DMS114 treated with DMSO at 0.1 percent for 48 hours (cell line): ENCODE measurements around the gene ACTR8.

Source experiments
- DNase-seq: peaks from one replicate; lab custom pipeline; 2025; ENCODE audit not compliant: unreplicated experiment; lab: John Stamatoyannopoulos, UW

Gene ACTR8

GRCh38 chr3:53834429-53835095 is 47.4 kb downstream of the ACTR8 start:
- DNase-seq, result no peak

- no peak for DNase-seq
These were observed 48.3 kb downstream of the ACTR8 start for GRCh38 chr3:53833700-53834099.

DNA sequence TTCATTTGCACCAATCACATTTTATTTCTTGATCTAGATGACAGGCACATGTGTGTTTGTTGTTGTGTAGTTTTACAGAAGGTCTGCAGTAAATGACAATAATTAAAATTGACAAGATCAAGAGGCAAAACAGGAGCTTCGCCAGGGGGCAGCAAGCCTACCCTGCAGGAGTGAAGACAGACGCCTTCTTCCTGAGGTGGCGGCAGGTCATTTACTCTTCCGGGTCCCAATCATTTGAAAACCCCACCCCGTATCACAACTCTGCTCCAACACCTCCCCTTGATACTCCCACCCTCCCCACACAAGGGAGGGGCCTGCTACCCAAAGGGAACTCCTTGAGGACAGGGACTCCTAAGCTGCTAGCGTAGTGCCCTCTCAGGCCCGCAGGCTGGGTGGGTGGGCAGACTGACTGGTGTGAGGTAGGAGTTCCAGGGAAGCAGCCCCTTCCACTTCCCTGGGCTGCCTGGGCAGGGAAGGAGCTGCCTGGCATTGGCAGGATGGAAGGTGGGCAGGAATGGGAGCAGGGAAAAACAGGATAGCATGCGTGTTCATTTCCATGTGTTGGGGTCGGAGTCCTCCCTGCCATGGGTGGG is 48.8 kb downstream of the ACTR8 start:
- DNase-seq, result no peak

- no peak for DNase-seq
These were observed 51.0 kb downstream of the ACTR8 start for GRCh38 chr3:53830944-53831343.

DNA sequence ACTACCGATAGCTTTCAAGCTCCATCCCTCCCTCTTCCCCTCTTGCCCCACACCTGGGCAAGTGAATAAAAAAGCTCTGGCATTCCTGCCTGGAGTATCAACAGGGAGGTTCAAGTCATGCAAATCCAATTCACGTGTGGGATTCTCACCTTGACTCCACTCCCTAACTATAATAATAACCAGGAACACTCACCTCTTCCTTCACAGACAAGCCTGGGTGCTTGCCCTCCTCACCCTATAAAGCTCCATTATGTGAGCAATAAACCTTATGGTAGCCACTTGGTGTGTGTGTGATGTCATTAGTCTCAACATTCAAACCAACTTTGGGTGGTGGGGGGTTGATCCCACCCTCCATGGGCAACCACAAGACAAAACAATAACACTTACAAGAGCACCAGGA is 52.3 kb downstream of the ACTR8 start:
- DNase-seq, result no peak

GRCh38 chr3:53828581-53828980 is 53.4 kb downstream of the ACTR8 start:
- DNase-seq, result no peak

DNA sequence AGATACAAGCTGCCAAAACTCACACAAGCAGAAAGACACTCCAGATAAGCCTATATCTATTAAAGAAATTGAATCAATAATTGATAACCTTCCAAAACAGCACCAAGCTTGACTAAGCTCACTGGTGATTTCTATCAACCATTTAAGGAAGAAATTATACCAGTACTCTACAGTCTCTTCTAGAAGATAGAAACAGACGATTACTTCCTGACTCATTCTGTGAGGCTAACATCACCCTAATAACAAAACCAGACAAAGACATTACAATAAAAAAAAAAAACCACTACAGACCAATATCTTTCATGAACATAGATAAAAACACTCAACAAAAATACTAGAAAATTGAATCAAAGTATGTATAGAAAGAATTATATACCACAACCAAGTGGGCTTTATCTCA is 55.9 kb downstream of the ACTR8 start:
- DNase-seq, result no peak

DNA sequence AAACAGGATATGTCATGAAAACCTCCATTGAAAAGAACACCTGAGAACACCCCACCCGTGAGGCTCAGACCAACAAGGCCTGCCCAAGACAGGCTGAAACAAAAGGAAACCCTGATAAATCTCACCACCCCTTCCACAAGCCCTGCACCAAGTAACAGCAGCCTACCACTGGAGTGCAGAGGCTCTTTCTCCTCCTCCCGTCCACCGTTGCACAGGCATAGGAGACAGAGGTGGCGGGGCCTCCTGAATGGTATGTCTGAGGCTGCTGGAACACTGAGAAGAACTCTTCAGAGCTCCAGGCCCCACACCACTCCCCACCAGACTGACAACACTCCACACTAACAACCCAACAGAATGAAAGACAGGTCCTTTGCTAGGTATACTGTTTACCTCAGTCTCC is 57.2 kb downstream of the ACTR8 start:
- no peak for DNase-seq

- no peak for DNase-seq
These were observed 57.8 kb downstream of the ACTR8 start for GRCh38 chr3:53823956-53824657.

DNA sequence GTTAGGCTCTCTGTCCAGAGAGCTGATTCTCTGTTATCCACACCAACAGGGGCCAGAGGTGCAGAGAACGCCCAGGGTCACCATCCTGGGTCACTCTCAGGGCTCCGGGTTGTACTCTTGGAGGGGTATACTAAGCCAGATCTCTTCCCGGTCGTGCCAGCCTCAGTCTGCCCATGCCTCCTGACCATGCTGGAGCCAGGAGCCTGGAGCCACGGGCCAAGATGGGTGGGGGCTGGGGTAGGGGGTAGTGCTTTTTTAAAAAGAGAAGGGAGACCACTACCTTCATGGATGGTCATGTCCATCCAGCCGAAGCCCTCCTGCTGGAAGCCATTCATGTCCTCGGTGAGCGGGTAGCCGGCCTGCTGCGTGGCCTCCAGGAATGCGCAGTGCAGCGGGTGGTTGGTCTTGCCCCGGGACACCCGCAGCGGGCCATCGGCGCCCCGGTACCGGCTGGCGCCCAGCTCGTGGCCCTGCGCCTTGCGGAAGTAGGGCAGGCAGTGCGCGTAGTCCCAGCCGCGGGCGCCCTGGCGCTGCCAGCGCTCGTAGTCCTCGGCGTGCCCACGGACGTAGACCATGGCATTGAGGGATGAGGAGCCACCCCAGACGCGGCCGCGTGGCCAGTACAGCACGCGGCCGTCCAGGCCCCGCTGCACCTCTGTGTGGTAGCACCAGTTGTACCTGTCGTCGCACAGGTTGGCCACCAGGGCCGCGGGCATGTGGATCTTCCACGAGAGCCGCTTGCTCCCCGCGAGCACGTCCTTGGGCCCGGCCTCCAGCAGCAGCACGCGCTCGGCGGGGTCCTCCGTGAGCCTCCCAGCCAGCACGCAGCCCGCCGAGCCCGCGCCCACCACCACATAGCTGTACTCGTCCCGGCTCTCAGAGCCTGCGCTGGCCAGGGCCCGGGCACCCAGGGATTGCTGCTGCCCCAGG is 58.7 kb downstream of the ACTR8 start:
- DNase-seq, result no peak

- DNase-seq, result no peak
These were observed 59.6 kb downstream of the ACTR8 start for GRCh38 chr3:53822331-53822741.

DNA sequence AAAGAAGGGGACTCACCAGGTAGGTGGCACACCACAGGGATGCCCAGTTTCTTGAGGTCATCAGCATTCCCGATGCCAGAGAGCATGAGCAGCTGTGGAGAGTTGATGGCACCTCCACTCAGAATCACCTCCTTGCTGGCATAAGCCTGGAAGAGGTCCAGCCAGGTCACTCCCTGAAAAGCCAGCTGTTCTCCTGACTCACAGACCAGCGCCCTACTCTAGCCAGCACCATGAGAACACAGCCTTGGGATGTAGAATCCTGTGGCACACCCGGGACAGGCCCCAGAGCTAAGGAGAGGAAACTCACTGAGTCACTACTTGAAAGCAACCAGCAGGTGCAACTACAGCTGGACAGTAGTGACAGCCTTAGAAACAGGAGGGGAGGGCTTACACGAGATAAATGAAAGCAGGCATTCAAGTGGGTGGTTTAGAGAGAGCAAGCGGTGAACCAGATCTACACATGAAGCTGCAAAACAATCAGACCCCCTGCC is 60.3 kb downstream of the ACTR8 start:
- no peak for DNase-seq

GRCh38 chr3:53820756-53821580 is 61.0 kb downstream of the ACTR8 start:
- DNase-seq, result no peak

GRCh38 chr3:53820084-53820483 is 61.9 kb downstream of the ACTR8 start:
- DNase-seq, result no peak

- DNase-seq, result no peak
These were observed 62.6 kb downstream of the ACTR8 start for GRCh38 chr3:53819163-53819868.

GRCh38 chr3:53818221-53819162 is 63.5 kb downstream of the ACTR8 start:
- no peak for DNase-seq

GRCh38 chr3:53817809-53818208 is 64.1 kb downstream of the ACTR8 start:
- no peak for DNase-seq

DNA sequence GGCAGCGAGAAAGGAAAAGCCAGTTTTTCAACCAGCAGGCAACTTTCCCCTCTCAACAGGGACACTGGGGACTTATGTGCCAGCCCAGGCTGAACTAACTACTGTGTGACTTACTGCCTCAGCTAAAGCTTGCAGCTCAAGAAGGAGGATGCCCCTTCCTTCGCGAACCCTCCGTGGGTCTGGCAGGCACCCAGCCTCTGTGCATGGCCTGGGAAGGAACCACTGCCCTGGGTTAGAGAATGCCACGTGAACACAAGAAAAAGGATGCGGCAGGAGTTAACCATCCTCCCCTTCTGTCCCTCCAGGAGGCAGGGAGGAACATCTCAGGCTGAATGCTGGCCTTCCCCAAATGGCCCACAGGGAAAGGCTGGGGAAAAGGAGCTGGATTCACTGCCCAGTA is 64.7 kb downstream of the ACTR8 start:
- DNase-seq, result no peak
